Mammary epithelial cell (primary cell): ENCODE data around the gene LRRC8D.

ENCODE experiments used
- EZH2 ChIP-seq: IDR thresholded peaks from 2 replicates; pipeline ENCODE4 v1.6.1; 2012; ENCODE audit warnings: low read length, inconsistent platforms, borderline replicate concordance
- TF ChIP-seq, protein P1 (sequence below), 2 donors: IDR thresholded peaks in 1 of 2; conservative IDR thresholded peaks in 1 of 2; 2 replicates each; pipeline ENCODE4 v1.5.1; 2011 to 2012; ENCODE audit warnings: inconsistent platforms in 2 of 2, low read length in 2 of 2, mild to moderate bottlenecking in 2 of 2, control low read depth in 1 of 2, low read depth in 1 of 2; ENCODE audit not compliant: insufficient read depth in 1 of 2; ENCODE audit errors: extremely low read depth in 1 of 2

DNA sequence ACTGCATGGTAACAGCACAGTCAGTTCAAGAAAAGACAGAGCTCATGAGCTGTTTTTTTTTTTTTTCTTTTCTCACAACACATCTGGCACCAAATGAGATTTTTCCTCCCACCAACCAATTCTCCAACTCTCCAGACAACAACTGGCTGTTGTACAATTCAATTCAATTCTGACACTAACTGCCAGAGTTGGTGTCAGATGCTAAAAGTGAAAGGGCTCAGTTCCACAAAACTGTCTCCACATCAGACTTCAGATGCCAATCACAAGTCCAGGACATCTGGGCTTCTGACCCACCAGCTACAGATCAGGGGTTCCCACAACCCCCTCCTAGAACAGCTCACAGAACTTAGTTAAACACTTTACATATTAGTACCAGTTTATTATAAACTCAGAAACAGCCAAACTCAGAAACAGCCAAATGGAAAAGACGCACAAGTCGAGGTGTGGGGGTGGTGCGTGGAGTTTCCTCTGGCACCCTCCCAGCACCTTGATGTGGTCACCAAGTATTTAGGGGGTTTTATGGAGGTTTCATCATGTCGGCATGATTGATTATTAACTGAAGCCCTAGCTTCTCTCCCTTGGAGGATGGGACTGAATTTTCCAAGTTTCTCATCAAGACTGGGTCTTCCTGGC is 39.2 kb upstream of the LRRC8D start:
- no peak for TF ChIP-seq EZH2
- TF ChIP-seq, protein P1, sequence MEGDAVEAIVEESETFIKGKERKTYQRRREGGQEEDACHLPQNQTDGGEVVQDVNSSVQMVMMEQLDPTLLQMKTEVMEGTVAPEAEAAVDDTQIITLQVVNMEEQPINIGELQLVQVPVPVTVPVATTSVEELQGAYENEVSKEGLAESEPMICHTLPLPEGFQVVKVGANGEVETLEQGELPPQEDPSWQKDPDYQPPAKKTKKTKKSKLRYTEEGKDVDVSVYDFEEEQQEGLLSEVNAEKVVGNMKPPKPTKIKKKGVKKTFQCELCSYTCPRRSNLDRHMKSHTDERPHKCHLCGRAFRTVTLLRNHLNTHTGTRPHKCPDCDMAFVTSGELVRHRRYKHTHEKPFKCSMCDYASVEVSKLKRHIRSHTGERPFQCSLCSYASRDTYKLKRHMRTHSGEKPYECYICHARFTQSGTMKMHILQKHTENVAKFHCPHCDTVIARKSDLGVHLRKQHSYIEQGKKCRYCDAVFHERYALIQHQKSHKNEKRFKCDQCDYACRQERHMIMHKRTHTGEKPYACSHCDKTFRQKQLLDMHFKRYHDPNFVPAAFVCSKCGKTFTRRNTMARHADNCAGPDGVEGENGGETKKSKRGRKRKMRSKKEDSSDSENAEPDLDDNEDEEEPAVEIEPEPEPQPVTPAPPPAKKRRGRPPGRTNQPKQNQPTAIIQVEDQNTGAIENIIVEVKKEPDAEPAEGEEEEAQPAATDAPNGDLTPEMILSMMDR (conservative IDR thresholded peaks at IDR 0.05 in 1 of 2, IDR thresholded peaks at IDR 0.05 in 1 of 2; ENCODE audit: extremely low read depth in 1 of 2, insufficient read depth in 1 of 2, low read depth in 1 of 2, low read length in 2 of 2): no peak
